ENCODE results near the gene VWA8.
"Not testable (repeated sequence)": the region's sequence is repeated elsewhere in the genome, so short reads cannot be mapped to it uniquely, and the experiment has no call there.

Gene VWA8

DNA sequence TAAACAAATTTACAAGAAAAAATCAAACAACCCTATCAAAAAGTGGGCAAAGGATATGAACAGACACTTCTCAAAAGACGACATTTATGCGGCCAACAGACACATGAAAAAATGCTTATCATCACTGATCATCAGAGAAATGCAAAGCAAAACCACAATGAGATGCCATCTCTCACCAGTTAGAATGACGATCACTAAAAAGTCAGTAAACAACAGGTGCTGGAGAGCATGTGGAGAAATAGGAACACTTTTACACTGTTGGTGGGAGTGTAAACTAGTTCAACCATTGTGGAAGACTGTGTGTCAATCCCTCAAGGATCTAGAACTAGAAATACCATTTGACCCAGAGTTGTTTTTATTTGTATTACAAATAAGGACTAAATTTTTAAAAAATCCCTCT lies 215.4 kb downstream of the VWA8 start:
- DNase-seq (ENCODE audit: low spot score): not testable (repeated sequence)

DNA sequence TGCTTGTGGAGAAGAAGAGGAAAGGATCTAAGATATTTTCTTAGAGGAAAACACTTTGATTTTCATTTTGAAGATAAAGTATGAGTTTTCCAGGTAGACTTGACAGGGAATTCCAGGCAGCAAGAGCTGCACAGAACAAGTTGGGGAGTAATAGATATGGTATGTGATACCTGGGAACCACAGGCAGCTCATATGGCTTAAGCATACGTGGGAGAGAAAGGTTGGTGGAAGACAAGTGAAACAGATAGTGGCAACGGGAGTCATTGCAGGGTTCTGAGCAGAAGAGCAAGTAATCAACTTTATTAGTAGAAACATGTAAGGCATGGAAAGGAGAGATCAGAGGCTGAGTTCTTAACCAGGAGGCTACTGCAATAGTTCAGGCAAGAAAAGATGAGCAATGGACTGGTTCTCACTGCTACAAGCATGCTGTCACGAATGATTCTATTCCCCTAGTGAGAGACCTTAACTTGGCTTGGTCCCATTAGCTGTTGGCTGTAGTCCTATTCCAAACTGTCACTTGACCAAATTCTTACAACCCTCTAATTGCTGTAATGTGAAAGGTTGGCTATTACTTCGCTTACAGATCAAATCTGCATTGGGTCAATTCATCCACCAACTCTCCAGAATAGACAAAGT lies 217.9 kb downstream of the VWA8 start:
- peak; percentile 52 for DNase-seq (ENCODE audit: low spot score)

DNA sequence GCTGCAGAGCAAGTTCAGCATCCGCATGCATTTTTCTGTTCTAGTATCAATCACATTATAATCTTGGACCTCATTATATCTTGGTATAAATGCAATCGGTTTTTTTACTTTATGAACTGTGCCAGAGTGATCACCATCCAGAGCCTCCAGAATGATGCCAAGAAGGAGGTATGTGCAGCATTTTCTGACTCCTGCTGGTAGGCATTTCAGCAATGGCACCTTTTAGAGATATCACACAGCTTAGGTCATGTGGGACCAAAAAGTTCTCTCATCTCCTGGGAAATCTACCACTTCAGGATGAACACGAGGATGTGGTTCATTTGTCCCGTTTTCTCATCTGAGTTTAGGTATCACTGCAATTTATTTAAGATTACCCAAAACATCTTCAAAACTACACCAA lies 220.4 kb downstream of the VWA8 start:
- DNase-seq (ENCODE audit: low spot score): no peak

DNA sequence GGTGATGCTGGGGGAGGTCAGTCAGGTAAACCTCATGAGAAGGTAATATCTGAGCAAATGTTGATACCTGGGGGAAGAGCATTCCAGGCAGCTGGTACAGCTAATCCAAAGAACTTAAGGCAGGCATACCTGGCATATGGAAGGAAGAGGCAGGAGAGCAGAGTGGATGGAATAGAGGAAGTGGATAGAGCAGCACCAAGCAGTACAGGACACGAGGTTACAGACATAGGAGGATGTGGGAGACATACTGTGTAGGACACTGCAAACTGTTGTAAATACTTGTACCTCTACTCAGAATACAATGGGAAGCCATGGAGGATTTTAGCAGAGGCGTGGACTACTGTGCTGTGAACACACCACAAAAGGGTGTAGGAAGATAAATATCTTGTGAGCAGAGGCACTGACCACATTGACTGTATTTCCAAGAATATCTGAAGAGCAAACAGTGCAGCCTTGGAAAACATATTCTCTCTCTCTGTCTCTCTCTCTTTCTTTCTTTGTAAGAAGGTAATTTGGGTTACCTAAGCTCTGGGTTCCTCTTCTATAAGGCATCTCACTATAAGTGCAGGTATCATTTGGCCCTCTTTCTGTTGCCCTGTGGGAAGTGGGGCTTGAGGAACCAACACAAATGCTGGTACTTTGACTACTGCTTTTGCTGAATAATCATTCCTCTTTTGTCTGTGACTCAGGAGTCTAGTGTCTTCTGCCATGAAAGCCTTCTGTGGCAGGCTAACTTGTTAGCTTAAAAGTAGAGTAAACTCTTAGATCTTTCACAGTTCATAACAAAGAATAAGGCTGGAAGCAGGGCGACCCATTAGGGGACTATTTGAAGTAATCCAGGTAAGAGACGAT lies 238.0 kb downstream of the VWA8 start:
- DNase-seq (ENCODE audit: low spot score): no peak

DNA sequence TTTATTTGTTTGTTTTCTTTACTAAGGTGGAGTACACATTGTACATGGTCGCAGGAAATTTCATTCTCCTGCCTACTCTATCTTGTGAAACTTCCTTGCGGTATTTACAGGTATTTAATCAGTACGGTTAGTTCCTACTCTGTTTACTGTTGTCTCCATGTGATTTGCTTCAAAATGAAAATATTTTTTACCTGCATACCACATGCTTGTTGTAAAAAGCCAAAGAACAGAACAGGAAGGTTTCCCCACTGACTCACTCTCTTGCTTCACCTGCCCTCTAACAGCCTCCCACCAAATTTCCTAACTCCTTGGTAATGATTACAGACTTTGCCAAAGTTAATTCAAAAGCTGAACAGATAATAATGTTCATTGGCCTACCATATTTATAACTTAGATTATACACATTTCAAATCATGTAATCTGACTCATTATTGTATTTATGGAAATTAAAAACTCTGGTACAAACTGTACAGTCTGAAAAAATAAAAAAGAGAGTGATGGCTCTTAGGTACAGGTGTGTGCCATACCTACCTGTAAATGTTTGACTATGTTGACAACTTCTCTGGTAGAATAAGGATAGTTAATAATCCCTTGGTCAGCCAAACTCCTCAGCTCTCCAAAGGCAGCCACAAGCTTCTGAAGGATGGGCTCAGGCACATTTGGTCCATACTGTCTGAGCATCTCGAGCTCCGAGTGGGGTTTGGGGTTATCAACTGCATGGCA lies 239.9 kb downstream of the VWA8 start:
- peak; percentile 77 for DNase-seq (ENCODE audit: low spot score)

GRCh38 chr13:41716236-41716635 lies 244.7 kb downstream of the VWA8 start:
- no peak for DNase-seq (ENCODE audit: low spot score)

DNA sequence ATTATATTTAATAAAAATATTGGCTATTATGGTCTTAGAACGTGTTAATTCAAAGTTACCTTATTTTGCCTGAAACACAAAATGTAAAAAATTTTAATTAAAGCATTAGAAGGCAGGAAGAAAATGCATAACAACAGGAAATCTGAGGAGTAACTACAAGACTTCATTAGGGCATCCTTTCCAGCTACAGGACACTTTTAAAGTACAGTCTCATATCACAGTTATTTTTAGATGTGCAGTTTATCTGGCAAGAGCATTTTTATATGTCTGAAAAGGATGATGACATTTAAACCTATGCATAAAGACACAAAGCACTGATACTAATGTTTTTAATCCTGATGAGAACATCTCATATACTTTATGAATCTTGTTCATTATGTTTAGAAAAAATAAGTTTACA lies 247.5 kb downstream of the VWA8 start:
- no peak for DNase-seq (ENCODE audit: low spot score)

- DNase-seq (ENCODE audit: low spot score): no peak
Observed at GRCh38 chr13:41710771-41711170, 250.1 kb downstream of the VWA8 start.

- no peak for DNase-seq (ENCODE audit: low spot score)
Observed at GRCh38 chr13:41709511-41709910, 251.4 kb downstream of the VWA8 start.

GRCh38 chr13:41708713-41709112 lies 252.2 kb downstream of the VWA8 start:
- no peak for DNase-seq (ENCODE audit: low spot score)

GRCh38 chr13:41707194-41707821 lies 253.6 kb downstream of the VWA8 start:
- no peak for DNase-seq (ENCODE audit: low spot score)

GRCh38 chr13:41706152-41706551 lies 254.8 kb downstream of the VWA8 start:
- DNase-seq (ENCODE audit: low spot score): no peak

DNA sequence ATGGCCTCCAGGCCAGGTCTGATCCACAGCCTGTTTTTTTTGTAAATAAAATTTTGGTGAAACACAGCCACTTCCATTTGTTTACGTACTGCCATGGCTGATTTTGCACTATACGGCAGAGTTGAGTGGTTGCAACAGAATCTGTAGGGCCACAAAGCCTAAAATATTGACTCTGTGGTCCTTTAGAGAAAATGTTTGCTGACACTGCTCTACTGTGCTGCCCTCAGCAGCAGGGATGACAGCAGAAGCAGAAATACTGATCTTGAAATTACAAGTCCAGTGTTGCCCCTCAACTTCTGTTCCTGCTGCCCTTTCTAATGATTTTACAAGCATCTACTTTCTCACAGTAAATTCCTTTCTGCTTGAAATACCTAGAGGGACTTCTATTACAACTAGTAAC lies 258.4 kb downstream of the VWA8 start:
- no peak for DNase-seq (ENCODE audit: low spot score)

- no peak for DNase-seq (ENCODE audit: low spot score)
Observed at GRCh38 chr13:41701676-41702075, 259.2 kb downstream of the VWA8 start.

DNA sequence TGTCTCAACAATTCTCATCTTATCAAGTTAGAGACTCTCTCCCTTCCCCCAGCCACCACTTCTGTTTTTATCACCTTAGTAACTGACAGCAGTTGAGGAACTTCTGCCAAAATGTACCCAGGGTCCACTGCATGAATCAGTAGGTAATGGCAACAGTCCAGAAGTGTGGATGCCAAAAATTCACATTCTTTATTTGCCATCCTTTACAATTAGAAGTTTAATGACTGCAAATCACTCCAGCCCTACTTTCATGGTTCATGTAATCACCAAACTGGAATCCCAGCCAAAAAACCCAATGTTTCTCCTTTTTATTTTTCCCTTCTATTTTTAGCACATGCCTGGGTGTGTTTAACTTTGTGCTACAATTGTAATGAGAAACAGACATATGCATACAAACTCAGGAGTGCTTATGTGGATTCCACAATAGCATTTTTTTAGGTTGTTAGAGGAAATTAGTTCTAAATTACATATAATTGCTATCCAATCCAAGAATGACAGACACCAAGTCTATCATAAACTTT lies 260.1 kb downstream of the VWA8 start:
- DNase-seq (ENCODE audit: low spot score): peak; percentile 65

- no peak for DNase-seq (ENCODE audit: low spot score)
Observed at GRCh38 chr13:41699759-41700158, 261.1 kb downstream of the VWA8 start.

DNA sequence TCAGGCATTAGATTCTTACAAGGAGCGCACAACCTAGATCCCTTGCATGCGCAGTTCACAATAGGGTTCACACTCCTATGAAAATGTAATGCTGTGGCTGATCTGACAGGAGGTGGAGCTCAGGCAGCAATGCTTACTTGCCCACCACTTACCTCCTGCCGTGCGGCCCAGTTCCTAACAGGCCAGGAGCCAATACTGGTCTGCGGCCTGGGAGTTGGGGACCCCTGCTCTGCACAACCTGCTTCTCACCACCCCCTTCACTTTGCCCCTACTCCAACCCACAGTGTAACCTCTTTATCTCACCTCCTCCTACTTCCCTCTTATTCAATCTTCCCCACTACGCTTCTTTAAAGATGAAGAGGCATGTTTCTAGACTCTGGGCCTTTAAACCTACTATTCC lies 263.3 kb downstream of the VWA8 start:
- DNase-seq (ENCODE audit: low spot score): no peak

GRCh38 chr13:41696163-41697003 lies 264.5 kb downstream of the VWA8 start:
- DNase-seq (ENCODE audit: low spot score): peak; percentile 87

GRCh38 chr13:41694545-41695301 lies 266.2 kb downstream of the VWA8 start:
- peak; percentile 92 for DNase-seq (ENCODE audit: low spot score)

DNA sequence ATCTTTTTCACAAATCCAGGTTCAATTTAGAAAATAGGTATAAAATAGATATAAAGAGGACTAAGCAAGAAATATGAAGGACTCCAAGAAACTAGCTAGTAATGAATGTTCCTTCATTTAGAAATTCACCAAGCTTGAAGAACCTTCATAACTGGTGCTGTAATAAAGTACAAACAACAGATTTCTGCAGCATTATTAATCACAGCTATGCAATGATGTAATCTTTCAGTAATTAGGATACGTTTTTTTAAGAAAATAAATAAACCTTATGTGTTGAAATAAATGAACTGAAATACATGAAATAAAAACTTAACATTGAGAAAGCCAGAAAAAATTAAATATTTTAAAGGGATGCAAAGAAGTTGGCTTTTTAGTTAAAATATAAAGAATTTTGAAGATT lies 267.5 kb downstream of the VWA8 start:
- DNase-seq (ENCODE audit: low spot score): no peak

- no peak for DNase-seq (ENCODE audit: low spot score)
Observed at GRCh38 chr13:41691274-41691673, 269.6 kb downstream of the VWA8 start.
